Lung (tissue), 12 donors: ENCODE results near the gene TOMT. TPM values are rescaled to one million over a fixed set of nuclear protein-coding genes. Genes with fewer than 3 reads are reported as not detected.
"Not testable (repeated sequence)": the region's sequence is repeated elsewhere in the genome, so short reads cannot be mapped to it uniquely, and the experiment has no call there.

Experiments used
- ATAC-seq: fragments of 200-7000 bp; cut with Tn5 transposase; one replicate; pipeline ENCODE4 v1.9.1; 2020; ENCODE audit warnings: moderate number of reproducible peaks; ENCODE audit not compliant: insufficient read depth, low FRiP score
- DNase-seq, 3 donors: peaks; one replicate each; pipeline ENCODE4 v3.0.0-alpha.2; 2013 to 2017
- H3K27ac ChIP-seq, 2 donors: one replicate each; pipeline ENCODE4 v1.5.1; 2013; ENCODE audit warnings: mild to moderate bottlenecking in 2 of 2, moderate library complexity in 2 of 2, control low read depth in 1 of 2, inconsistent platforms in 1 of 2, low read depth in 1 of 2, low read length in 1 of 2
- H3K27me3 ChIP-seq, 3 donors: one replicate each; pipeline ENCODE4 v1.5.1; 2013; ENCODE audit warnings: low read length in 2 of 3; ENCODE audit not compliant: control insufficient read depth in 3 of 3, insufficient read depth in 3 of 3
- H3K36me3 ChIP-seq, 4 donors: one replicate each; pipeline ENCODE4 v1.5.1; 2013; ENCODE audit warnings: low read length in 4 of 4, mild to moderate bottlenecking in 1 of 4, moderate library complexity in 1 of 4; ENCODE audit not compliant: control insufficient read depth in 4 of 4, insufficient read depth in 4 of 4
- H3K4me1 ChIP-seq, 5 donors: one replicate each; pipeline ENCODE4 v1.5.1; 2013; ENCODE audit warnings: low read length in 5 of 5, mild to moderate bottlenecking in 2 of 5, moderate library complexity in 1 of 5; ENCODE audit not compliant: control insufficient read depth in 5 of 5, insufficient read depth in 5 of 5
- H3K4me3 ChIP-seq: one replicate; pipeline ENCODE4 v1.5.1; 2013; ENCODE audit warnings: mild to moderate bottlenecking, control low read depth, moderate library complexity
- H3K9ac ChIP-seq, 2 donors: one replicate each; pipeline ENCODE4 v1.5.1; 2013; ENCODE audit warnings: low read length in 2 of 2, control low read depth in 1 of 2; ENCODE audit not compliant: insufficient read depth in 1 of 2
- H3K9me3 ChIP-seq, 4 donors: one replicate each; pipeline ENCODE4 v1.5.1; 2013; ENCODE audit warnings: low read length in 3 of 4, mild to moderate bottlenecking in 1 of 4, moderate library complexity in 1 of 4; ENCODE audit not compliant: control insufficient read depth in 4 of 4, insufficient read depth in 3 of 4
- WGBS, 2 donors: extraction: QIAGEN DNeasy Blood & Tissue Kit; methylation state at CpG; one replicate each; pipeline ENCODE4 v1.1.7; 2013; 5-methylcytosine and 5-hydroxymethylcytosine counted together
- polyA plus RNA-seq, 2 donors: library from polyadenylated mRNA; stranded (reverse); fragments of 200-250 nt; gene quantifications; one replicate each; pipeline ENCODE4 v1.2.1, GENCODE V29; 2013
- total RNA-seq, 2 donors: library from RNA; depleted of rRNA in 1 of 2; stranded (reverse); fragments of >200 nt in 1 of 2; gene quantifications; one replicate each; pipeline ENCODE4 v1.2.1, GENCODE V29; 2014 to 2021
- TF ChIP-seq, protein P1 (sequence below): IDR thresholded peaks from 2 replicates; pipeline ENCODE4 v1.5.1; 2012; ENCODE audit warnings: mild to moderate bottlenecking; ENCODE audit errors: control extremely low read depth, extremely low read depth
- donor health status: control.
- donor health status: control.
- donor health status: Bipolar disorder and iron deficiency.
- donor health status: healthy.
- donor health status: DM: yes; HTN: yes; CAD: no.

Gene TOMT
- total and polyA plus RNA-seq, 4 donors = not detected

- WGBS, 2 donors = 94 to 95% methylated on average over 11 of the region's 11 CpGs
- no peak overlapping the region for H3K27ac ChIP-seq
Measured at GRCh38 chr11:72139500-72139899, 33.8 kb downstream of the TOMT start.

GRCh38 chr11:72140661-72141060 is 34.9 kb downstream of the TOMT start:
- ATAC-seq = no peak
- no peaks in the 10 kb centered on the region for H3K36me3 ChIP-seq
- H3K9ac ChIP-seq = no peak overlapping the region
- DNase-seq = no peak
- WGBS, 2 donors = 97 to 98% methylated on average over 2 of the region's 2 CpGs
- no peaks in the 10 kb centered on the region for H3K27me3 ChIP-seq
- H3K27ac ChIP-seq = no peak overlapping the region
- peaks cover 0 to 5% (median 0%) of the 10 kb centered on the region in 5 donors for H3K4me1 ChIP-seq
- no peak overlapping the region for H3K4me3 ChIP-seq
- peaks cover 0 to 2% (median 0%) of the 10 kb centered on the region in 4 donors for H3K9me3 ChIP-seq
- TF ChIP-seq, protein P1, sequence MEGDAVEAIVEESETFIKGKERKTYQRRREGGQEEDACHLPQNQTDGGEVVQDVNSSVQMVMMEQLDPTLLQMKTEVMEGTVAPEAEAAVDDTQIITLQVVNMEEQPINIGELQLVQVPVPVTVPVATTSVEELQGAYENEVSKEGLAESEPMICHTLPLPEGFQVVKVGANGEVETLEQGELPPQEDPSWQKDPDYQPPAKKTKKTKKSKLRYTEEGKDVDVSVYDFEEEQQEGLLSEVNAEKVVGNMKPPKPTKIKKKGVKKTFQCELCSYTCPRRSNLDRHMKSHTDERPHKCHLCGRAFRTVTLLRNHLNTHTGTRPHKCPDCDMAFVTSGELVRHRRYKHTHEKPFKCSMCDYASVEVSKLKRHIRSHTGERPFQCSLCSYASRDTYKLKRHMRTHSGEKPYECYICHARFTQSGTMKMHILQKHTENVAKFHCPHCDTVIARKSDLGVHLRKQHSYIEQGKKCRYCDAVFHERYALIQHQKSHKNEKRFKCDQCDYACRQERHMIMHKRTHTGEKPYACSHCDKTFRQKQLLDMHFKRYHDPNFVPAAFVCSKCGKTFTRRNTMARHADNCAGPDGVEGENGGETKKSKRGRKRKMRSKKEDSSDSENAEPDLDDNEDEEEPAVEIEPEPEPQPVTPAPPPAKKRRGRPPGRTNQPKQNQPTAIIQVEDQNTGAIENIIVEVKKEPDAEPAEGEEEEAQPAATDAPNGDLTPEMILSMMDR = no peak

More at GRCh38 chr11:72139500-72139899, 33.8 kb downstream of the TOMT start:
- peaks cover 0 to 2% (median 0%) of the 10 kb centered on the region in 4 donors for H3K9me3 ChIP-seq
- H3K27me3 ChIP-seq = no peaks in the 10 kb centered on the region
- TF ChIP-seq, protein P1 = no peak
- peaks cover 0 to 5% (median 0%) of the 10 kb centered on the region in 5 donors for H3K4me1 ChIP-seq
- ATAC-seq = no peak
- no peak for DNase-seq
- no peak overlapping the region for H3K9ac ChIP-seq
- H3K4me3 ChIP-seq = no peak overlapping the region
- no peaks in the 10 kb centered on the region for H3K36me3 ChIP-seq

GRCh38 chr11:72141066-72141465 is 35.3 kb downstream of the TOMT start:
- H3K4me3 ChIP-seq = no peak overlapping the region
- H3K36me3 ChIP-seq = no peaks in the 10 kb centered on the region
- no peak for ATAC-seq
- H3K9ac ChIP-seq = no peak overlapping the region
- DNase-seq = no peak
- no peaks in the 10 kb centered on the region for H3K9me3 ChIP-seq
- peaks cover 0 to 5% (median 0%) of the 10 kb centered on the region in 5 donors for H3K4me1 ChIP-seq
- TF ChIP-seq, protein P1 = no peak
- H3K27ac ChIP-seq = no peak overlapping the region
- no peaks in the 10 kb centered on the region for H3K27me3 ChIP-seq
- WGBS, 2 donors = 75 to 77% methylated on average over 3 of the region's 3 CpGs

DNA sequence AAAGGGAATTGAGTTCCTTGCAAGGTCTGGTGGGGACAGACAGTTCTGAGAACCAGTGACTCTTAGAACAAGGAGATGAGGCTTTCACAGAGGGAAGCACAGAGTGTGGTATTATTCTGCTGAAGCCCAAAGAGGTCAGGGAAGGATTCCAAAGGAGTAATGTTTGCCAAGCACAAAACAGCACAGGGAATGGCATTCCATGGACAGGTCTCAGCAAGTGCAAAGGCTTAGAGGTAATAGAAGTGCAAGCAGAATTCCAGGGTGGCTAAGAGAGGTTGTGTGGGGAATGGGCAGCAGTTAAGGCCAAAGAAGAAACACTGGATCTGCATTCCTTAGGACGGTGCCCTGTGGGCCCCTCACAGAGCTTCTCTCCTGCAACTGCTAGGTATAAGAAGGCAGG is 36.4 kb downstream of the TOMT start:
- 68% methylated on average over 1 of the region's 1 CpG; no CpG with 5 or more reads in 1 of the 2 donors for WGBS, 2 donors
- H3K36me3 ChIP-seq, H3K4me3 ChIP-seq, H3K27ac ChIP-seq, DNase-seq, H3K4me1 ChIP-seq, H3K27me3 ChIP-seq, H3K9me3 ChIP-seq, H3K9ac ChIP-seq, ATAC-seq: not testable (repeated sequence)

GRCh38 chr11:72142543-72142942 is 36.8 kb downstream of the TOMT start:
- H3K4me3 ChIP-seq, H3K36me3 ChIP-seq, H3K27ac ChIP-seq, H3K9me3 ChIP-seq, H3K27me3 ChIP-seq, H3K9ac ChIP-seq, DNase-seq, ATAC-seq, H3K4me1 ChIP-seq: not testable (repeated sequence)
- WGBS, 2 donors = 25 to 48% methylated on average over 1 of the region's 1 CpG
